Activated naive CD8-positive, alpha-beta T cell treated with anti-CD3 and anti-CD28 coated beads, Interleukin-2, amount 10 ng/mL, durations not matched to agents 7 days and 5 days (primary cell): ENCODE measurements around the gene CEP350. TPM values are rescaled to one million over a fixed set of nuclear protein-coding genes. Genes with fewer than 3 reads are reported as not detected.

Experiments
- ATAC-seq: fragments of 150-1000 bp; cut with Tn5 transposase; one replicate; pipeline ENCODE4 v1.10.0; 2021; ENCODE audit warnings: low read depth, moderate library complexity
- POLR2A ChIA-PET: fragments of 350-600 bp; sonication (Branson Sonifier 250); formaldehyde crosslinking; loops from one replicate; lab custom pipeline; 2021; ENCODE audit warnings: antibody characterized with exemption; lab: Charles Lee
- DNase-seq: peaks from one replicate; pipeline ENCODE4 v3.0.0; 2021
- H3K27ac Mint-ChIP-seq: one replicate; pipeline ENCODE4 v1.8.0; 2022; ENCODE audit warnings: mild to moderate bottlenecking, mixed read lengths
- H3K27me3 Mint-ChIP-seq: one replicate; pipeline ENCODE4 v1.8.0; 2022; ENCODE audit warnings: mild to moderate bottlenecking, moderate library complexity, mixed read lengths
- H3K36me3 Mint-ChIP-seq: one replicate; pipeline ENCODE4 v1.8.0; 2021; ENCODE audit warnings: mild to moderate bottlenecking, mixed read lengths
- H3K4me1 Mint-ChIP-seq: one replicate; pipeline ENCODE4 v1.8.0; 2021; ENCODE audit warnings: mixed read lengths
- H3K4me3 Mint-ChIP-seq: one replicate; pipeline ENCODE4 v1.8.0; 2022; ENCODE audit warnings: mild to moderate bottlenecking, moderate library complexity, mixed read lengths
- H3K9me3 Mint-ChIP-seq: one replicate; pipeline ENCODE4 v1.8.0; 2021; ENCODE audit warnings: mixed read lengths
- total RNA-seq, 2 experiments: library from RNA; stranded (reverse); gene quantifications; one replicate each; pipeline ENCODE4 v1.2.3, GENCODE V29; 2021

CEP350 gene
- total RNA-seq, 2 experiments from 2014 or later = 63.4 to 73.6 TPM

DNA sequence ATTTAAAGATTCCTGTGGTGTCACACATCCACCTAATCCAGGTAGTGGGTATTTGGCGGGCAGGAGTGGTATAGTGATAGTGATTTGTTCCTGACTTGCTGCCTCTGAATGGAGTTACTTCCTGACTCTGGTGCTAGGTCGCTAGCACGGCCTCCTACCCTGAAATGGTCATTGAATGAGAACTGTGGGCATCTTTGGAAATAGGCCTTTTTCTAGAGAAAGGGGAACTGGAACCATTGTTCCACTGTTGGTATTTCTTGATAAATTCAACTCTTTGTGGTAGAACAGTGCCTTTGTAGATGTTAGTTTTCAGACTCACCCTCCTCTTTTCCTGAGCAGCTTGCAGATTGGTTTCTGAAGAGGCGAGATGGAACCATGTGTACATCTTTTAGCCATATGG, 201.6 kb downstream of the CEP350 start:
- ATAC-seq (no peak), DNase-seq (no peak)
- no peaks in the 10 kb centered on the region for H3K9me3 Mint-ChIP-seq
- H3K36me3 Mint-ChIP-seq = peaks cover 5% of the 10 kb centered on the region
- POLR2A ChIA-PET = no interaction called here
- H3K4me1 Mint-ChIP-seq = peaks cover 39% of the 10 kb centered on the region
- no peaks in the 10 kb centered on the region for H3K27me3 Mint-ChIP-seq
- no peak overlapping the region for H3K4me3 Mint-ChIP-seq
- no peak overlapping the region for H3K27ac Mint-ChIP-seq

GRCh38 chr1:180156631-180157091, 202.1 kb downstream of the CEP350 start:
- no peak for ATAC-seq
- H3K27ac Mint-ChIP-seq = no peak overlapping the region

GRCh38 chr1:180157108-180157507, 202.5 kb downstream of the CEP350 start:
- POLR2A ChIA-PET = no interaction called here
- ATAC-seq (no peak), DNase-seq (no peak)
- Mint-ChIP-seq H3K4me1 (peaks cover 35% of the 10 kb centered on the region), H3K4me3 (no peak overlapping the region), H3K9me3 (no peaks in the 10 kb centered on the region), H3K27ac (no peak overlapping the region), H3K36me3 (peaks cover 5% of the 10 kb centered on the region), H3K27me3 (no peaks in the 10 kb centered on the region)

More at GRCh38 chr1:180156631-180157091, 202.1 kb downstream of the CEP350 start:
- no peaks in the 10 kb centered on the region for H3K9me3 Mint-ChIP-seq
- no peaks in the 10 kb centered on the region for H3K27me3 Mint-ChIP-seq
- H3K4me1 Mint-ChIP-seq = peaks cover 35% of the 10 kb centered on the region
- H3K36me3 Mint-ChIP-seq = peaks cover 5% of the 10 kb centered on the region
- DNase-seq = no peak
- POLR2A ChIA-PET = no interaction called here
- H3K4me3 Mint-ChIP-seq = no peak overlapping the region

- no peak for DNase-seq
- no peaks in the 10 kb centered on the region for H3K27me3 Mint-ChIP-seq
- H3K9me3 Mint-ChIP-seq = no peaks in the 10 kb centered on the region
- no peak overlapping the region for H3K4me3 Mint-ChIP-seq
- ATAC-seq = no peak
- no peak overlapping the region for H3K27ac Mint-ChIP-seq
- H3K4me1 Mint-ChIP-seq = peaks cover 33% of the 10 kb centered on the region
- POLR2A ChIA-PET = no interaction called here
- H3K36me3 Mint-ChIP-seq = peaks cover 5% of the 10 kb centered on the region
These were observed 203.0 kb downstream of the CEP350 start for GRCh38 chr1:180157576-180158057.

DNA sequence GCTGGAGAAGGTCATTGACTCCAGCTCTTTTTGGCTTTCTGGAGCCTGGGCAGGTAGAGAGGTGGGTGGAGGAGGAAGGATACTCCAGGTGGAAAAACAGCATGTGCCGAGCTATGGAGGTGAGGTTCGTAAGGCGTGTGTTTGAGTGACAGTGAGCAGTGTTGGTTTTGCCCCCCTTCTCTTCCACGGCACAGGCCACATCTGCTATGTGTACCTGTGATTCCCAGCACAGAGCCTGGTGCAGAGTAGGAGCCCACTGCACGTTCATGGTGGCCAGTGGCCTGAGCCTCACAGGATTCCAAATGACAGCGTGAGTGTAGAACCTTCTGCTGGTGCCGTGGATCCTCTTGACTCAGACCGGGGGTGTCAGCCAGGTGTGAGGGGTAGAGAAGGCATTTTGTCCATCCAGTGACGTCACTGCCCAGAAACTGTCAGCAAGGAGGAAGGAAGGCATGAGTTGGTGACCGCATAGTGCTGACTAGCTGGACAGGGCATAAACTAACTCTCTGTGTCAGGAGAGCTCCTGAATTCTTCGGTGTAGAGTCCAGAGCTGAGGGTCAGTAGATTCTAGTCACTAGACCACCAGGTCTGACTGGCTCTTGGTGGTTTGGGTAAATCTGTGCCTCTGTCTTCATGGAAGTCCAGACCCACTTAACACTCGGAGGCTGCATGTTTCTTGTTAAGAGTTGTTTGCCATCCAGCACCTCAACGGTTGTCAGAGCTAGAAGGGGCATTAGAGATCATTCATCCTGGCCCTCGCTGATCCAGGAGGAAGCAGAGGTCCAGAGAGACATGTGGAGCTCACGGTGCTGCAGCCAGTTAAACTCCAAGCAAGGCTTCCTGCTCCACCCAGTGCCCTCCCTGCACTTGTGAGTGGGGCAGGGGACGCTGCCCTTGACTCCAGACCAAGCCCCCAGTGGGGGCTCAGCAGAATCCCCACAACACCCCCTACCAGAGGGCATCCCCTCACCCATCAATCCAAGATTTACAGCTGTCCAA, 203.8 kb downstream of the CEP350 start:
- POLR2A ChIA-PET = no interaction called here
- H3K27ac Mint-ChIP-seq = no peak overlapping the region
- no peak for DNase-seq

GRCh38 chr1:180160357-180160756, 205.7 kb downstream of the CEP350 start:
- H3K27me3 Mint-ChIP-seq = no peaks in the 10 kb centered on the region
- DNase-seq (no peak), ATAC-seq (no peak)
- no peak overlapping the region for H3K4me3 Mint-ChIP-seq
- no peak overlapping the region for H3K27ac Mint-ChIP-seq
- peaks cover 6% of the 10 kb centered on the region for H3K36me3 Mint-ChIP-seq
- POLR2A ChIA-PET = no interaction called here
- peaks cover 21% of the 10 kb centered on the region for H3K4me1 Mint-ChIP-seq
- H3K9me3 Mint-ChIP-seq = no peaks in the 10 kb centered on the region

More for the DNA sequence above, 203.8 kb downstream of the CEP350 start:
- Mint-ChIP-seq H3K4me3 (no peak overlapping the region), H3K36me3 (peaks cover 5% of the 10 kb centered on the region), H3K4me1 (peaks cover 26% of the 10 kb centered on the region), H3K27me3 (no peaks in the 10 kb centered on the region), H3K9me3 (no peaks in the 10 kb centered on the region)
- ATAC-seq = no peak

DNA sequence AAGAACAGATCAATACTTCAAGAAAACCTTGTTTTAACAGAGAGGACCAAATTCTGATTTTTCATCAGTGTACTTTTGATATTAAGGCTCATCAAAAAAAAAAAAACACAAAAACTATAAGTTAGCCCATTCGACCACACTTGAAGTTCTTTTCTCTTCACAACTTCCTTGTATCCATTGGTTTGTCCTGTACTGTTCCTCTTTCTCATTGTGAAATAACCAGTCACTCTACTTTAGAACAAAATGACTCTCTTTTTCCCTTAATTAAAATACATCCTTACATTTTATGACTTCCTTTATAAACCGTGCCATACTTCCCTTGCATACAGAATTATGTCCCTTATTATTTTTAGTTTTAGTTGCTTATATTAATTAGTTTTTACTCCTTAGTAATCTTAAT, 208.4 kb downstream of the CEP350 start:
- Mint-ChIP-seq H3K27me3 (no peaks in the 10 kb centered on the region), H3K4me3 (no peak overlapping the region), H3K9me3 (no peaks in the 10 kb centered on the region), H3K4me1 (peaks cover 9% of the 10 kb centered on the region), H3K27ac (no peak overlapping the region), H3K36me3 (peaks cover 4% of the 10 kb centered on the region)
- DNase-seq (no peak), ATAC-seq (no peak)
- POLR2A ChIA-PET = no interaction called here

Other genes with a start within 250 kb of the CEP350 start
- not detected for gene FAM163A, start 211.5 kb upstream of the CEP350 start, total RNA-seq
- 10 to 100 TPM; 45.6 to 48.5 TPM for gene TOR1AIP2, start 77.0 kb upstream of the CEP350 start, total RNA-seq
- gene TOR1AIP1, start 72.5 kb upstream of the CEP350 start, total RNA-seq = 10 to 100 TPM; 68.3 to 73.1 TPM
- 10 to 100 TPM; 22.8 to 27.1 TPM for gene QSOX1, start 200.1 kb downstream of the CEP350 start, total RNA-seq